DOHH2 (cell line): ENCODE measurements around the gene ANXA2.

ENCODE experiments used
- H3F3A ChIP-seq: fragments of 200-600 bp; sonication (generic), shearing (Covaris generic); 2 replicates; pipeline ENCODE4 v1.6.0; 2016; ENCODE audit warnings: antibody characterized with exemption, mild to moderate bottlenecking; ENCODE audit not compliant: control insufficient read depth, insufficient read depth
- H3K27ac ChIP-seq: fragments of 200-600 bp; sonication (generic); 2 replicates; pipeline ENCODE4 v1.5.1; 2014; ENCODE audit warnings: low read depth, mild to moderate bottlenecking, low read length, moderate library complexity
- H3K27me3 ChIP-seq: fragments of 200-600 bp; sonication (generic); 2 replicates; pipeline ENCODE4 v1.6.1; 2014; ENCODE audit warnings: mild to moderate bottlenecking, low read length, mixed read lengths; ENCODE audit not compliant: control insufficient read depth
- H3K36me3 ChIP-seq: fragments of 200-600 bp; sonication (generic); 2 replicates; pipeline ENCODE4 v1.6.1; 2014; ENCODE audit warnings: mild to moderate bottlenecking, low read length, moderate library complexity, mixed read lengths; ENCODE audit not compliant: control insufficient read depth
- H3K4me1 ChIP-seq: fragments of 200-600 bp; sonication (generic); 2 replicates; pipeline ENCODE4 v1.6.1; 2014; ENCODE audit warnings: mild to moderate bottlenecking, low read length, mixed read lengths; ENCODE audit not compliant: control insufficient read depth
- H3K4me2 ChIP-seq: fragments of 200-600 bp; sonication (generic); 2 replicates; pipeline ENCODE4 v1.6.0; 2014; ENCODE audit warnings: mild to moderate bottlenecking, low read length, moderate library complexity
- H3K4me3 ChIP-seq: fragments of 200-600 bp; sonication (generic); 2 replicates; pipeline ENCODE4 v1.5.1; 2014; ENCODE audit warnings: mild to moderate bottlenecking, low read length, mixed read lengths
- H3K79me2 ChIP-seq: fragments of 200-600 bp; sonication (generic); 2 replicates; pipeline ENCODE4 v1.6.1; 2014; ENCODE audit warnings: mild to moderate bottlenecking, low read length, mixed read lengths; ENCODE audit not compliant: control insufficient read depth
- H3K9me2 ChIP-seq: fragments of 200-600 bp; sonication (generic); replicated peaks from 2 replicates; pipeline ENCODE4 v1.6.1; 2014; ENCODE audit warnings: mild to moderate bottlenecking, low read length, mixed read lengths; ENCODE audit not compliant: control insufficient read depth
- H3K9me3 ChIP-seq: fragments of 200-600 bp; sonication (generic); 2 replicates; pipeline ENCODE4 v1.6.1; 2014; ENCODE audit warnings: antibody characterized with exemption, low read length, mixed read lengths; ENCODE audit not compliant: control insufficient read depth, insufficient read depth
- H4K20me1 ChIP-seq: fragments of 200-600 bp; sonication (generic); 2 replicates; pipeline ENCODE4 v1.6.0; 2014; ENCODE audit warnings: low read depth, mild to moderate bottlenecking, antibody characterized with exemption, low read length, moderate library complexity; ENCODE audit not compliant: control insufficient read depth, insufficient read depth
- EZH2phosphoT487 ChIP-seq: fragments of 200-600 bp; sonication (generic); IDR thresholded peaks from 2 replicates; pipeline ENCODE4 v1.6.1; 2017; ENCODE audit warnings: borderline replicate concordance, mild to moderate bottlenecking, antibody characterized with exemption, low read length, moderate library complexity, mixed read lengths
- TF ChIP-seq, protein P1 (sequence below): fragments of 200-600 bp; sonication (generic); IDR thresholded peaks from one replicate; pipeline ENCODE4 v1.5.1; 2014; ENCODE audit warnings: antibody characterized with exemption, mild to moderate bottlenecking, low read depth, low read length; ENCODE audit not compliant: poor library complexity, severe bottlenecking

The ANXA2 gene

DNA sequence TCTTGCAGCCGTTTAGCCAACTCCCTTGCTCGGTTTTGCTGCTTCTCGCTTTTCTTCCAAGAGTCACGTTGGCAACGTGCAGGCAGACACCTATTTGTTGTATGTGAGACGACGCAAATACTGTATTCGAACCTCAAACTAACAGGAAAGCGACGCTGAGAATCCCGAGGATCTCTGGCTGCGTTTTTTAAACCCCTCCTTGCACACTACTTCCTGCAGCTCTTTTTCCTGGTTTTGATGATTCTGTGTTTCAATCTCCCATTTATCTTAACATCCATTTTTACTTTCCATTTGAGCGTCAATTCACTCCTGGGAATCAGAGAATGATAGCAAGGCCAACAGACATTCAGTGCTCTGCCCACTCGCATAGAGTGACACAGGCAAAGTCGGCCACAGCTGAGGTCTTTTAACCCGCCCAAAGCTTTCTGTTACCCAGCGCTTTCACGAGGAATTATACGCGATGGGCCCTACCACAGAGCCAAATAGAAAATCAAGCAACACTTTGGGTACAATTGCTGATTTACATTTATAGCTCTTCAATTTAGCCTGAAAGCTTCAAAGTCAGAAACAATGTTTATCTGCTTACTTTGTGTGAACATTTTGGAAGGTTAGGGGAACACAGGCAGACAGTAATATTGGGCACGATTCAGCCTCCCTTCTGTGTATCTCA is 1.6 kb upstream of the ANXA2 start:
- Histone ChIP-seq H3K4me2 (no peak overlapping the region), H3K9me3 (no peaks in the 10 kb centered on the region), H3K27ac (no peak overlapping the region), H3K79me2 (peaks cover 3% of the 10 kb centered on the region; the same call in 1 of the 2 replicates), H3K9me2 (no peaks in the 10 kb centered on the region), H3F3A (no peaks in the 10 kb centered on the region), H3K36me3 (no peaks in the 10 kb centered on the region), H3K4me3 (no peak overlapping the region), H4K20me1 (no peaks in the 10 kb centered on the region), H3K27me3 (peaks cover 21% of the 10 kb centered on the region), H3K4me1 (peaks cover 17% of the 10 kb centered on the region)
- no peak for TF ChIP-seq EZH2phosphoT487
- TF ChIP-seq, protein P1, sequence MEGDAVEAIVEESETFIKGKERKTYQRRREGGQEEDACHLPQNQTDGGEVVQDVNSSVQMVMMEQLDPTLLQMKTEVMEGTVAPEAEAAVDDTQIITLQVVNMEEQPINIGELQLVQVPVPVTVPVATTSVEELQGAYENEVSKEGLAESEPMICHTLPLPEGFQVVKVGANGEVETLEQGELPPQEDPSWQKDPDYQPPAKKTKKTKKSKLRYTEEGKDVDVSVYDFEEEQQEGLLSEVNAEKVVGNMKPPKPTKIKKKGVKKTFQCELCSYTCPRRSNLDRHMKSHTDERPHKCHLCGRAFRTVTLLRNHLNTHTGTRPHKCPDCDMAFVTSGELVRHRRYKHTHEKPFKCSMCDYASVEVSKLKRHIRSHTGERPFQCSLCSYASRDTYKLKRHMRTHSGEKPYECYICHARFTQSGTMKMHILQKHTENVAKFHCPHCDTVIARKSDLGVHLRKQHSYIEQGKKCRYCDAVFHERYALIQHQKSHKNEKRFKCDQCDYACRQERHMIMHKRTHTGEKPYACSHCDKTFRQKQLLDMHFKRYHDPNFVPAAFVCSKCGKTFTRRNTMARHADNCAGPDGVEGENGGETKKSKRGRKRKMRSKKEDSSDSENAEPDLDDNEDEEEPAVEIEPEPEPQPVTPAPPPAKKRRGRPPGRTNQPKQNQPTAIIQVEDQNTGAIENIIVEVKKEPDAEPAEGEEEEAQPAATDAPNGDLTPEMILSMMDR, result no peak

- H3F3A ChIP-seq, result no peaks in the 10 kb centered on the region
- peak overlapping the region; percentile 82 for H3K4me2 ChIP-seq
- H3K4me1 ChIP-seq, result peaks cover 17% of the 10 kb centered on the region
- peaks cover 3% of the 10 kb centered on the region; the same call in 1 of the 2 replicates for H3K79me2 ChIP-seq
- no peak overlapping the region for H3K27ac ChIP-seq
- TF ChIP-seq EZH2phosphoT487, result no peak
- TF ChIP-seq, protein P1, result no peak
- no peaks in the 10 kb centered on the region for H3K36me3 ChIP-seq
- no peaks in the 10 kb centered on the region for H4K20me1 ChIP-seq
- no peaks in the 10 kb centered on the region for H3K9me3 ChIP-seq
- no peaks in the 10 kb centered on the region for H3K9me2 ChIP-seq
- peak overlapping the region; percentile 73 for H3K4me3 ChIP-seq
- peaks cover 28% of the 10 kb centered on the region for H3K27me3 ChIP-seq
Measured at GRCh38 chr15:60396958-60397771, 621 bp downstream of the ANXA2 start.

DNA sequence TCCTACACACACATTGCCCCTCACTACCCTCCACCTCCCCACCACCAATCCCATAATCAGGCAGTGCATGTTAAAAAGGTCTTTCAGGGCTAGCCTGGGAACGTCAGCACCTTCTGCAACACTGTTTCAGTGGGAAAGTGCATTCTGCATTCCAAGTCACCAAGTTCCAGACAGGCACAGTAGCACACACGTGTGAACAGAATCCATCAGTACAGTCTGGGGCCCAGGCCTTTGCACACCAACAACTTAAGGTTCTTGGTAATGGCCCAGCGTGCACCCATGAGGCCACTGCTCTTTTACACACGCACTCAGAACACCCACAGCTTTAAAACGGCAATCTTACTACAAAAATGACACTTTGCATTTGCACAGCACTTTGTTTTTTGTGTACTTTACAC is 1.2 kb downstream of the ANXA2 start:
- Histone ChIP-seq H3K27me3 (peaks cover 28% of the 10 kb centered on the region), H3K36me3 (no peaks in the 10 kb centered on the region), H3K9me2 (no peaks in the 10 kb centered on the region), H3K4me1 (peaks cover 17% of the 10 kb centered on the region), H3K4me2 (peak overlapping the region; percentile 82; the same call in 1 of the 2 replicates), H4K20me1 (no peaks in the 10 kb centered on the region), H3K27ac (no peak overlapping the region), H3F3A (no peaks in the 10 kb centered on the region), H3K4me3 (peak overlapping the region; percentile 73), H3K9me3 (no peaks in the 10 kb centered on the region), H3K79me2 (peaks cover 3% of the 10 kb centered on the region; the same call in 1 of the 2 replicates)
- no peak for TF ChIP-seq EZH2phosphoT487
- TF ChIP-seq, protein P1, result no peak
